K562 (cell line): ENCODE measurements around the gene SOX12. TPM values are rescaled to one million over a fixed set of nuclear protein-coding genes. Genes with fewer than 3 reads are reported as not detected.

ENCODE experiments used
- ATF3 ChIP-seq, 2 experiments: fragments of 450-650 bp in 1 of 2; sonication (generic) in 1 of 2; formaldehyde crosslinking in 1 of 2; IDR thresholded peaks in 1 of 2; conservative IDR thresholded peaks in 1 of 2; 2 replicates each; pipeline versions ENCODE4 v1.6.1 to v1.8.1; 2016 to 2023; ENCODE audit warnings: mild to moderate bottlenecking in 2 of 2, moderate library complexity in 2 of 2, inconsistent platforms in 1 of 2, missing genetic modification reagents in 1 of 2
- CBX2 ChIP-seq: fragments of 200-600 bp; sonication (generic); IDR thresholded peaks from one replicate; pipeline ENCODE4 v1.6.1; 2012; ENCODE audit warnings: mild to moderate bottlenecking, low read length, inconsistent platforms; ENCODE audit not compliant: insufficient read depth, poor library complexity, severe bottlenecking
- DNMT1 ChIP-seq: fragments of 450-650 bp; IDR thresholded peaks from 2 replicates; pipeline ENCODE4 v1.6.1; 2016; ENCODE audit warnings: antibody characterized with exemption, mild to moderate bottlenecking
- E2F1 ChIP-seq: sonication (generic); formaldehyde crosslinking; IDR thresholded peaks from 2 replicates; pipeline ENCODE4 v1.8.1; 2023; ENCODE audit warnings: mild to moderate bottlenecking, missing genetic modification reagents, moderate library complexity
- ETV5 ChIP-seq: sonication (generic); formaldehyde crosslinking; IDR thresholded peaks from 2 replicates; pipeline ENCODE4 v1.4.0; 2020; ENCODE audit warnings: low read depth, mild to moderate bottlenecking, missing genetic modification reagents
- GATAD2A ChIP-seq: fragments of 450-650 bp; IDR thresholded peaks from 2 replicates; pipeline ENCODE4 v1.6.1; 2017
- GTF3C2 ChIP-seq: IDR thresholded peaks from 3 replicates; pipeline ENCODE4 v1.6.1; 2011; ENCODE audit warnings: borderline replicate concordance, mild to moderate bottlenecking, moderate library complexity; ENCODE audit not compliant: insufficient read length; ENCODE audit errors: extremely low read depth
- HES1 ChIP-seq: fragments of 450-650 bp; IDR thresholded peaks from 2 replicates; pipeline ENCODE4 v1.6.1; 2016; ENCODE audit warnings: low read depth, mild to moderate bottlenecking, moderate library complexity
- ILF3 ChIP-seq: fragments of 450-650 bp; IDR thresholded peaks from 2 replicates; pipeline ENCODE4 v1.6.1; 2018; ENCODE audit warnings: antibody characterized with exemption, mild to moderate bottlenecking, moderate library complexity, borderline replicate concordance
- MXD1 ChIP-seq: fragments of 250-450 bp; sonication (Bioruptor Pico); IDR thresholded peaks from 2 replicates; pipeline ENCODE4 v1.8.0; 2021; ENCODE audit warnings: borderline replicate concordance, mild to moderate bottlenecking, moderate library complexity; ENCODE audit not compliant: poor library complexity, severe bottlenecking
- PPARD ChIP-seq: fragments of 250-450 bp; sonication (Bioruptor Pico); IDR thresholded peaks from 2 replicates; pipeline ENCODE4 v1.8.0; 2022; ENCODE audit warnings: inconsistent platforms, mild to moderate bottlenecking, moderate library complexity
- SMARCE1 ChIP-seq: fragments of 450-650 bp; IDR thresholded peaks from 2 replicates; pipeline ENCODE4 v1.7.1; 2016; ENCODE audit warnings: mild to moderate bottlenecking
- ZBTB17 ChIP-seq: fragments of 450-650 bp; formaldehyde crosslinking; IDR thresholded peaks from 2 replicates; pipeline ENCODE4 v1.4.0; 2020; ENCODE audit warnings: mild to moderate bottlenecking
- ZNF121 ChIP-seq: sonication (generic); formaldehyde crosslinking; conservative IDR thresholded peaks from 2 replicates; pipeline ENCODE4 v1.8.0; 2022; ENCODE audit warnings: missing genetic modification reagents
- ZNF282 ChIP-seq: sonication (generic); formaldehyde crosslinking; IDR thresholded peaks from 2 replicates; pipeline ENCODE4 v1.8.1; 2023; ENCODE audit warnings: missing genetic modification reagents
- ZNF512 ChIP-seq: IDR thresholded peaks from 2 replicates; pipeline ENCODE4 v1.6.1; 2016; ENCODE audit warnings: missing genetic modification characterization, missing compliant biosample characterization
- ZNF740 ChIP-seq, 3 experiments: fragments of 200-800 bp in 1 of 3; sonication (Bioruptor generic) in 1 of 3; sonication (generic) in 1 of 3; formaldehyde crosslinking in 1 of 3; IDR thresholded peaks; 2 replicates each; pipeline versions ENCODE4 v1.6.1 to v1.8.0; 2016 to 2022; ENCODE audit warnings: mild to moderate bottlenecking in 2 of 3, missing compliant biosample characterization in 2 of 3, missing genetic modification characterization in 2 of 3, missing genetic modification reagents in 1 of 3
- ZNF780A ChIP-seq: fragments of 250-450 bp; sonication (Bioruptor Pico); IDR thresholded peaks from 2 replicates; pipeline ENCODE4 v1.5.0; 2021; ENCODE audit warnings: mild to moderate bottlenecking
- polyA plus RNA-seq, 8 experiments: library from polyadenylated mRNA; depleted of rRNA in 4 of 8; stranded (reverse) in 5 of 8; unstranded in 3 of 8; fragments of >200 nt; fragmentation: Nextera tagmentation in 2 of 8; fragmentation: Illumina TruSeq in 1 of 8; extraction: Ambion mirVana in 2 of 8; extraction: Trizol in 1 of 8; gene quantifications; 2 replicates each; pipeline versions ENCODE4 v1.2.1 to v1.2.3, GENCODE V29; 2011 to 2014; ENCODE audit warnings: inconsistent platforms in 1 of 8, missing spikeins in 1 of 8
- total RNA-seq, 7 experiments: library from RNA; depleted of rRNA in 6 of 7; stranded (reverse); fragments of >200 nt in 6 of 7; fragmentation: Illumina TruSeq in 2 of 7; extraction: Trizol in 2 of 7; gene quantifications; 2 replicates each; pipeline versions ENCODE4 v1.2.1 to v1.2.3, GENCODE V29; 2011 to 2021; ENCODE audit warnings: low replicate concordance in 1 of 7

SOX12 gene
- total and polyA plus RNA-seq, 9 of the 15 experiments (the other 6 are each of a cell fraction or from before 2014, with no cell fraction given): 0.42 to 26.3 (median 2.6) TPM

- TF ChIP-seq GTF3C2: no peak
- TF ChIP-seq DNMT1: no peak
- no peak for TF ChIP-seq ZNF740 (CRISPR knock-in tag; IDR thresholded peaks at IDR 0.05)
- no peak for TF ChIP-seq ZNF740 (tag; IDR thresholded peaks at IDR 0.05)
- no peak for TF ChIP-seq CBX2
- TF ChIP-seq ZNF512: no peak
- TF ChIP-seq ZNF282 (CRISPR knock-in tag): no peak
- TF ChIP-seq HES1: no peak
- no peak for TF ChIP-seq ZNF121 (CRISPR knock-in tag)
- TF ChIP-seq MXD1 (CRISPR knock-in tag): no peak
- no peak for TF ChIP-seq E2F1 (CRISPR knock-in tag)
- no peak for TF ChIP-seq ZBTB17 (CRISPR knock-in tag)
- no peak for TF ChIP-seq ZNF780A
- TF ChIP-seq GATAD2A: no peak
- peak; percentile 85 for TF ChIP-seq ATF3 (IDR thresholded peaks at IDR 0.05)
- TF ChIP-seq ATF3 (CRISPR knock-in tag; conservative IDR thresholded peaks at IDR 0.05): 0 out of 2 replicates have a peak, but pooled peaks have one; percentile 40
- no peak for TF ChIP-seq PPARD
- no peak for TF ChIP-seq ETV5
- TF ChIP-seq SMARCE1: peak; percentile 38; the same call in 1 of the 2 replicates
- TF ChIP-seq ILF3: no peak
Measured at GRCh38 chr20:341682-342081, 16.3 kb downstream of the SOX12 start (continued).
